ENCODE results near the gene HYKK. TPM values are rescaled to one million over a fixed set of nuclear protein-coding genes. Genes with fewer than 3 reads are reported as not detected.

Gene HYKK
- total and polyA plus RNA-seq, 9 of the 15 experiments (the other 6 are each of a cell fraction or from before 2014, with no cell fraction given): 1.9 to 6.1 (median 4.3) TPM

- TF ChIP-seq GMEB1 (CRISPR knock-in tag; IDR thresholded peaks at IDR 0.05) (no peak), SMARCE1 (IDR thresholded peaks at IDR 0.05) (no peak), YBX1 (IDR thresholded peaks at IDR 0.05) (no peak), TFE3 (CRISPR knock-in tag; IDR thresholded peaks at IDR 0.05) (no peak), ZNF311 (CRISPR knock-in tag; IDR thresholded peaks at IDR 0.05) (no peak), BACH1 (tag; IDR thresholded peaks at IDR 0.05) (no peak), HMGN3 (IDR thresholded peaks at IDR 0.05; ENCODE audit: borderline replicate concordance, extremely low read depth, insufficient read length, low read depth, low read length) (no peak), LARP7 (IDR thresholded peaks at IDR 0.05) (no peak), SRSF3 (IDR thresholded peaks at IDR 0.05; ENCODE audit: insufficient read depth, low read length) (no peak), SNAPC5 (CRISPR knock-in tag; IDR thresholded peaks at IDR 0.05) (no peak), EWSR1 (IDR thresholded peaks at IDR 0.05; ENCODE audit: borderline replicate concordance, low read depth, partially characterized antibody) (no peak), ZBTB7A (IDR thresholded peaks at IDR 0.05; ENCODE audit: borderline replicate concordance, control insufficient read depth, low read depth, low read length) (peak; percentile 89), ZNF766 (CRISPR knock-in tag; conservative IDR thresholded peaks at IDR 0.05) (peak; percentile 68), NR2C2 (CRISPR knock-in tag; IDR thresholded peaks at IDR 0.05) (peak; percentile 64), NR2C2 (tag; IDR thresholded peaks at IDR 0.05) (no peak), ZNF41 (CRISPR knock-in tag; conservative IDR thresholded peaks at IDR 0.05) (no peak), E2F3 (CRISPR knock-in tag; IDR thresholded peaks at IDR 0.05) (no peak), SAFB (IDR thresholded peaks at IDR 0.05; ENCODE audit: borderline replicate concordance, low read depth, low read length) (no peak), TRIM24 (IDR thresholded peaks at IDR 0.05) (peak in 1 of 2 experiments; percentile 24; a peak in 1 of 4 replicates), ZBED1 (IDR thresholded peaks at IDR 0.05) (no peak; the same call in 1 of the 2 replicates), TBP (optimal IDR thresholded peaks at IDR 0.05; ENCODE audit: low read depth, low read length) (peak; percentile 82), HES1 (IDR thresholded peaks at IDR 0.05; ENCODE audit: low read depth) (no peak), MEF2D (tag; conservative IDR thresholded peaks at IDR 0.05; ENCODE audit: low read depth) (no peak), ZNF551 (CRISPR knock-in tag; IDR thresholded peaks at IDR 0.05) (no peak)
- TF ChIP-seq, protein P1, sequence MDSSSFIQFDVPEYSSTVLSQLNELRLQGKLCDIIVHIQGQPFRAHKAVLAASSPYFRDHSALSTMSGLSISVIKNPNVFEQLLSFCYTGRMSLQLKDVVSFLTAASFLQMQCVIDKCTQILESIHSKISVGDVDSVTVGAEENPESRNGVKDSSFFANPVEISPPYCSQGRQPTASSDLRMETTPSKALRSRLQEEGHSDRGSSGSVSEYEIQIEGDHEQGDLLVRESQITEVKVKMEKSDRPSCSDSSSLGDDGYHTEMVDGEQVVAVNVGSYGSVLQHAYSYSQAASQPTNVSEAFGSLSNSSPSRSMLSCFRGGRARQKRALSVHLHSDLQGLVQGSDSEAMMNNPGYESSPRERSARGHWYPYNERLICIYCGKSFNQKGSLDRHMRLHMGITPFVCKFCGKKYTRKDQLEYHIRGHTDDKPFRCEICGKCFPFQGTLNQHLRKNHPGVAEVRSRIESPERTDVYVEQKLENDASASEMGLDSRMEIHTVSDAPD (CRISPR knock-in tag; IDR thresholded peaks at IDR 0.05): no peak
Measured at GRCh38 chr15:78540141-78540870, 32.9 kb downstream of the HYKK start, which contains the start of gene PSMA4 (continued).
